Rectal smooth muscle tissue (tissue), 1 donor: ENCODE data around the gene FUT8.

Experiments used
- H3K27ac ChIP-seq: one replicate; pipeline ENCODE4 v1.7.0; 2013; ENCODE audit warnings: low read depth, low read length, inconsistent platforms
- H3K27me3 ChIP-seq: one replicate; pipeline ENCODE4 v1.7.0; 2013; ENCODE audit warnings: low read length; ENCODE audit not compliant: control insufficient read depth, insufficient read depth
- H3K36me3 ChIP-seq: one replicate; pipeline ENCODE4 v1.7.0; 2013; ENCODE audit warnings: low read length; ENCODE audit not compliant: control insufficient read depth, insufficient read depth
- H3K4me1 ChIP-seq: one replicate; pipeline ENCODE4 v1.7.0; 2013; ENCODE audit warnings: low read length; ENCODE audit not compliant: control insufficient read depth, insufficient read depth
- H3K4me3 ChIP-seq: one replicate; pipeline ENCODE4 v1.7.0; 2013; ENCODE audit warnings: low read length
- H3K9ac ChIP-seq: one replicate; pipeline ENCODE4 v1.7.0; 2013; ENCODE audit warnings: low read length

The FUT8 gene

GRCh38 chr14:65470404-65470880 is 57.9 kb downstream of the FUT8 start:
- H3K9ac ChIP-seq = no peak overlapping the region
- H3K36me3 ChIP-seq = no peaks in the 10 kb centered on the region
- no peak overlapping the region for H3K27ac ChIP-seq
- H3K27me3 ChIP-seq = no peaks in the 10 kb centered on the region
- H3K4me1 ChIP-seq = no peaks in the 10 kb centered on the region
- no peak overlapping the region for H3K4me3 ChIP-seq

- H3K27ac ChIP-seq = no peak overlapping the region
- H3K36me3 ChIP-seq = no peaks in the 10 kb centered on the region
- no peaks in the 10 kb centered on the region for H3K4me1 ChIP-seq
- no peak overlapping the region for H3K4me3 ChIP-seq
- H3K9ac ChIP-seq = no peak overlapping the region
- no peaks in the 10 kb centered on the region for H3K27me3 ChIP-seq
Observed at GRCh38 chr14:65471038-65471878, 58.7 kb downstream of the FUT8 start.

- Histone ChIP-seq H3K27me3 (no peaks in the 10 kb centered on the region), H3K4me3 (no peak overlapping the region), H3K4me1 (no peaks in the 10 kb centered on the region), H3K27ac (no peak overlapping the region), H3K9ac (no peak overlapping the region), H3K36me3 (no peaks in the 10 kb centered on the region)
Observed at GRCh38 chr14:65472189-65472588, 59.7 kb downstream of the FUT8 start.

GRCh38 chr14:65476273-65476941 is 63.9 kb downstream of the FUT8 start:
- Histone ChIP-seq H3K27ac (no peak overlapping the region), H3K4me1 (no peaks in the 10 kb centered on the region), H3K9ac (no peak overlapping the region), H3K27me3 (no peaks in the 10 kb centered on the region), H3K4me3 (no peak overlapping the region), H3K36me3 (no peaks in the 10 kb centered on the region)

GRCh38 chr14:65476942-65477318 is 64.4 kb downstream of the FUT8 start:
- Histone ChIP-seq H3K36me3 (no peaks in the 10 kb centered on the region), H3K27ac (no peak overlapping the region), H3K9ac (no peak overlapping the region), H3K4me1 (no peaks in the 10 kb centered on the region), H3K4me3 (no peak overlapping the region), H3K27me3 (no peaks in the 10 kb centered on the region)

- Histone ChIP-seq H3K4me3 (no peak overlapping the region), H3K27me3 (no peaks in the 10 kb centered on the region), H3K9ac (no peak overlapping the region), H3K36me3 (no peaks in the 10 kb centered on the region), H3K27ac (no peak overlapping the region), H3K4me1 (no peaks in the 10 kb centered on the region)
Observed at GRCh38 chr14:65478017-65478416, 65.5 kb downstream of the FUT8 start.

- no peak overlapping the region for H3K4me3 ChIP-seq
- H3K27me3 ChIP-seq = no peaks in the 10 kb centered on the region
- no peak overlapping the region for H3K27ac ChIP-seq
- H3K36me3 ChIP-seq = no peaks in the 10 kb centered on the region
- H3K4me1 ChIP-seq = no peaks in the 10 kb centered on the region
- no peak overlapping the region for H3K9ac ChIP-seq
Observed at GRCh38 chr14:65478596-65478995, 66.1 kb downstream of the FUT8 start.

GRCh38 chr14:65479386-65479785 is 66.9 kb downstream of the FUT8 start:
- Histone ChIP-seq H3K27me3 (no peaks in the 10 kb centered on the region), H3K9ac (no peak overlapping the region), H3K4me3 (no peak overlapping the region), H3K36me3 (no peaks in the 10 kb centered on the region), H3K4me1 (no peaks in the 10 kb centered on the region), H3K27ac (no peak overlapping the region)

- no peaks in the 10 kb centered on the region for H3K4me1 ChIP-seq
- H3K27ac ChIP-seq = peak overlapping the region; percentile 21
Observed at GRCh38 chr14:65482757-65483438, 70.4 kb downstream of the FUT8 start.

GRCh38 chr14:65483647-65484046 is 71.1 kb downstream of the FUT8 start:
- Histone ChIP-seq H3K36me3 (no peaks in the 10 kb centered on the region), H3K9ac (no peak overlapping the region), H3K4me3 (no peak overlapping the region), H3K27me3 (no peaks in the 10 kb centered on the region), H3K27ac (no peak overlapping the region), H3K4me1 (no peaks in the 10 kb centered on the region)

More at GRCh38 chr14:65482757-65483438, 70.4 kb downstream of the FUT8 start:
- no peak overlapping the region for H3K4me3 ChIP-seq
- H3K27me3 ChIP-seq = no peaks in the 10 kb centered on the region
- H3K36me3 ChIP-seq = no peaks in the 10 kb centered on the region
- H3K9ac ChIP-seq = no peak overlapping the region

GRCh38 chr14:65485516-65485915 is 73.0 kb downstream of the FUT8 start:
- Histone ChIP-seq H3K9ac (no peak overlapping the region), H3K27ac (no peak overlapping the region), H3K4me1 (no peaks in the 10 kb centered on the region)

GRCh38 chr14:65486863-65487262 is 74.3 kb downstream of the FUT8 start:
- H3K27ac ChIP-seq = no peak overlapping the region
- no peaks in the 10 kb centered on the region for H3K4me1 ChIP-seq
- no peak overlapping the region for H3K9ac ChIP-seq
- H3K36me3 ChIP-seq = no peaks in the 10 kb centered on the region
- H3K27me3 ChIP-seq = no peaks in the 10 kb centered on the region
- no peak overlapping the region for H3K4me3 ChIP-seq

More at GRCh38 chr14:65485516-65485915, 73.0 kb downstream of the FUT8 start:
- no peaks in the 10 kb centered on the region for H3K27me3 ChIP-seq
- H3K36me3 ChIP-seq = no peaks in the 10 kb centered on the region
- no peak overlapping the region for H3K4me3 ChIP-seq
